Mesodermal cell (in vitro differentiated cells): ENCODE results near the gene OR51D1.

Experiments used
- H3K27ac ChIP-seq: 2 replicates; pipeline ENCODE4 v1.7.0; 2013; ENCODE audit warnings: mild to moderate bottlenecking, low read depth, low read length, moderate library complexity; ENCODE audit not compliant: severe bottlenecking
- H3K36me3 ChIP-seq: 2 replicates; pipeline ENCODE4 v1.7.1; 2013; ENCODE audit warnings: mild to moderate bottlenecking, low read length, moderate library complexity; ENCODE audit not compliant: control insufficient read depth, insufficient read depth
- H3K4me1 ChIP-seq: one replicate; pipeline ENCODE4 v1.7.1; 2013; ENCODE audit warnings: mild to moderate bottlenecking, low read length; ENCODE audit not compliant: insufficient read depth, control insufficient read depth, poor library complexity, severe bottlenecking
- H3K4me3 ChIP-seq: 2 replicates; pipeline ENCODE4 v1.7.0; 2013; ENCODE audit warnings: low read length, control low read depth, mild to moderate bottlenecking; ENCODE audit not compliant: insufficient read depth, poor library complexity, severe bottlenecking; ENCODE audit errors: extremely low read depth
- H3K9me3 ChIP-seq: 2 replicates; pipeline ENCODE4 v1.7.1; 2013; ENCODE audit warnings: mild to moderate bottlenecking, low read length, moderate library complexity; ENCODE audit not compliant: control insufficient read depth
- whole genome bisulfite sequencing, 2 experiments: methylation state at CpG; one replicate each; pipeline ENCODE4 v1.1.5; 2013; ENCODE audit warnings: missing lambda C conversion rate in 2 of 2; ENCODE audit not compliant: insufficient coverage in 2 of 2; 5-methylcytosine and 5-hydroxymethylcytosine counted together

OR51D1 gene

GRCh38 chr11:4645974-4646373, 8.7 kb downstream of the OR51D1 start:
- no peak overlapping the region for H3K4me3 ChIP-seq
- H3K36me3 ChIP-seq: no peaks in the 10 kb centered on the region
- peaks cover 5% of the 10 kb centered on the region for H3K4me1 ChIP-seq
- no peaks in the 10 kb centered on the region for H3K9me3 ChIP-seq
- H3K27ac ChIP-seq: no peak overlapping the region
- WGBS, 2 experiments: 100% methylated on average over 1 of the region's 2 CpGs

- Histone ChIP-seq H3K9me3 (no peaks in the 10 kb centered on the region), H3K4me3 (no peak overlapping the region), H3K27ac (no peak overlapping the region), H3K4me1 (no peaks in the 10 kb centered on the region), H3K36me3 (no peaks in the 10 kb centered on the region)
- WGBS, 2 experiments: 89 to 92% methylated on average over 4 of the region's 4 CpGs
Observed at GRCh38 chr11:4647766-4648165, 10.5 kb downstream of the OR51D1 start.

- H3K4me3 ChIP-seq: no peak overlapping the region
- WGBS, 2 experiments: 73 to 75% methylated on average over 1 of the region's 2 CpGs
- no peaks in the 10 kb centered on the region for H3K36me3 ChIP-seq
- peaks cover 7% of the 10 kb centered on the region for H3K4me1 ChIP-seq
- H3K9me3 ChIP-seq: no peaks in the 10 kb centered on the region
- no peak overlapping the region for H3K27ac ChIP-seq
Observed at GRCh38 chr11:4654635-4655369, 17.5 kb downstream of the OR51D1 start.

- Histone ChIP-seq H3K4me3 (no peak overlapping the region), H3K27ac (no peak overlapping the region), H3K36me3 (no peaks in the 10 kb centered on the region), H3K9me3 (no peaks in the 10 kb centered on the region), H3K4me1 (peaks cover 7% of the 10 kb centered on the region)
- 94 to 96% methylated on average over 3 to 4 of the region's 5 CpGs for WGBS, 2 experiments
Observed at GRCh38 chr11:4658629-4659445, 21.6 kb downstream of the OR51D1 start.

- WGBS, 2 experiments: 91 to 100% methylated on average over 2 to 6 of the region's 6 CpGs
- Histone ChIP-seq H3K4me3 (no peak overlapping the region), H3K9me3 (no peaks in the 10 kb centered on the region), H3K4me1 (peaks cover 7% of the 10 kb centered on the region), H3K27ac (no peak overlapping the region), H3K36me3 (no peaks in the 10 kb centered on the region)
Observed at GRCh38 chr11:4662876-4663275, 25.6 kb downstream of the OR51D1 start.

- Histone ChIP-seq H3K4me1 (peaks cover 4% of the 10 kb centered on the region), H3K4me3 (no peak overlapping the region), H3K27ac (no peak overlapping the region), H3K36me3 (no peaks in the 10 kb centered on the region), H3K9me3 (no peaks in the 10 kb centered on the region)
- 86 to 100% methylated on average over 1 to 2 of the region's 3 CpGs for WGBS, 2 experiments
Observed at GRCh38 chr11:4664183-4664582, 26.9 kb downstream of the OR51D1 start.

- Histone ChIP-seq H3K9me3 (no peaks in the 10 kb centered on the region), H3K4me3 (no peak overlapping the region)
- WGBS, 2 experiments: 75 to 93% methylated on average over 1 to 2 of the region's 3 CpGs
Observed at GRCh38 chr11:4664786-4665185, 27.5 kb downstream of the OR51D1 start.

GRCh38 chr11:4665424-4665823, 28.1 kb downstream of the OR51D1 start:
- Histone ChIP-seq H3K27ac (no peak overlapping the region), H3K36me3 (no peaks in the 10 kb centered on the region), H3K9me3 (no peaks in the 10 kb centered on the region), H3K4me3 (no peak overlapping the region), H3K4me1 (no peaks in the 10 kb centered on the region)
- WGBS, 2 experiments: 100% methylated on average over 1 of the region's 2 CpGs; no CpG with 5 or more reads in 1 of the 2 experiments

More at GRCh38 chr11:4664786-4665185, 27.5 kb downstream of the OR51D1 start:
- Histone ChIP-seq H3K36me3 (no peaks in the 10 kb centered on the region), H3K4me1 (no peaks in the 10 kb centered on the region), H3K27ac (no peak overlapping the region)

GRCh38 chr11:4671741-4672140, 34.5 kb downstream of the OR51D1 start:
- H3K4me3 ChIP-seq: no peak overlapping the region
- no peaks in the 10 kb centered on the region for H3K36me3 ChIP-seq
- H3K4me1 ChIP-seq: no peaks in the 10 kb centered on the region
- no peaks in the 10 kb centered on the region for H3K9me3 ChIP-seq
- 92 to 100% methylated on average over 1 to 2 of the region's 2 CpGs for WGBS, 2 experiments
- H3K27ac ChIP-seq: no peak overlapping the region

- WGBS, 2 experiments: no CpG with 5 or more reads among the region's 3 CpGs
- no peak overlapping the region for H3K4me3 ChIP-seq
- H3K27ac ChIP-seq: no peak overlapping the region
- H3K9me3 ChIP-seq: no peaks in the 10 kb centered on the region
- H3K36me3 ChIP-seq: no peaks in the 10 kb centered on the region
- H3K4me1 ChIP-seq: no peaks in the 10 kb centered on the region
Observed at GRCh38 chr11:4672470-4672869, 35.2 kb downstream of the OR51D1 start.

- Histone ChIP-seq H3K4me3 (no peak overlapping the region), H3K27ac (no peak overlapping the region), H3K4me1 (no peaks in the 10 kb centered on the region), H3K9me3 (no peaks in the 10 kb centered on the region), H3K36me3 (no peaks in the 10 kb centered on the region)
- 82 to 86% methylated on average over 1 to 2 of the region's 2 CpGs for WGBS, 2 experiments
Observed at GRCh38 chr11:4673781-4674180, 36.5 kb downstream of the OR51D1 start.
